OCI-LY3 (cell line): ENCODE measurements around the gene PRKAG3.
"Not testable (repeated sequence)": the region's sequence is repeated elsewhere in the genome, so short reads cannot be mapped to it uniquely, and the experiment has no call there.

Experiments used
- H2AFZ ChIP-seq: fragments of 200-600, 300-600 bp; shearing (Covaris generic); 2 replicates; pipeline ENCODE4 v1.6.0; 2014; ENCODE audit warnings: antibody characterized with exemption, low read depth, low read length
- H3K27ac ChIP-seq: fragments of 200-600, 300-600 bp; sonication (generic); 2 replicates; pipeline ENCODE4 v1.5.1; 2014; ENCODE audit warnings: mild to moderate bottlenecking, low read length, moderate library complexity, mixed read lengths
- H3K27me3 ChIP-seq: fragments of 200-600, 300-600 bp; sonication (generic); 2 replicates; pipeline ENCODE4 v1.6.1; 2014; ENCODE audit warnings: low read depth, low read length, mixed read lengths
- H3K36me3 ChIP-seq: fragments of 200-600, 300-600 bp; sonication (generic); replicated peaks from 2 replicates; pipeline ENCODE3; 2014; ENCODE audit warnings: low read depth, low read length, mixed read lengths
- H3K4me1 ChIP-seq: fragments of 300-600, 200-600 bp; sonication (generic); 2 replicates; pipeline ENCODE4 v1.6.1; 2014; ENCODE audit warnings: low read length, mixed read lengths
- H3K4me2 ChIP-seq: fragments of 200-600, 300-600 bp; sonication (generic); 2 replicates; pipeline ENCODE4 v1.6.1; 2014; ENCODE audit warnings: low read length, mixed read lengths
- H3K4me3 ChIP-seq: fragments of 300-600, 200-600 bp; sonication (generic); 2 replicates; pipeline ENCODE4 v1.5.1; 2014; ENCODE audit warnings: antibody characterized with exemption, mild to moderate bottlenecking, low read length, moderate library complexity
- H3K79me2 ChIP-seq: fragments of 300-600, 200-600 bp; shearing (Covaris generic); 2 replicates; pipeline ENCODE4 v1.6.1; 2014; ENCODE audit warnings: mild to moderate bottlenecking, low read length, mixed read lengths
- H3K9ac ChIP-seq: fragments of 300-600, 200-600 bp; shearing (Covaris generic); 2 replicates; pipeline ENCODE4 v1.6.0; 2014; ENCODE audit warnings: mild to moderate bottlenecking, low read length, moderate library complexity
- H3K9me3 ChIP-seq: fragments of 200-600, 300-600 bp; shearing (Covaris generic); 2 replicates; pipeline ENCODE4 v1.6.1; 2014; ENCODE audit warnings: low read length, mixed read lengths; ENCODE audit not compliant: insufficient read depth
- H4K20me1 ChIP-seq: fragments of 200-600, 300-600 bp; sonication (generic); 2 replicates; pipeline ENCODE4 v1.6.1; 2016; ENCODE audit warnings: low read length, mixed read lengths; ENCODE audit not compliant: insufficient read depth
- CTCF ChIP-seq: fragments of 200-600, 300-600 bp; sonication (generic); IDR thresholded peaks from 2 replicates; pipeline ENCODE4 v1.5.1; 2014; ENCODE audit warnings: antibody characterized with exemption, low read length, low read depth
- EZH2phosphoT487 ChIP-seq: fragments of 200-600 bp; shearing (Covaris generic); IDR thresholded peaks from 2 replicates; pipeline ENCODE4 v1.6.1; 2018; ENCODE audit warnings: antibody characterized with exemption, mixed run types, low read depth

The PRKAG3 gene

DNA sequence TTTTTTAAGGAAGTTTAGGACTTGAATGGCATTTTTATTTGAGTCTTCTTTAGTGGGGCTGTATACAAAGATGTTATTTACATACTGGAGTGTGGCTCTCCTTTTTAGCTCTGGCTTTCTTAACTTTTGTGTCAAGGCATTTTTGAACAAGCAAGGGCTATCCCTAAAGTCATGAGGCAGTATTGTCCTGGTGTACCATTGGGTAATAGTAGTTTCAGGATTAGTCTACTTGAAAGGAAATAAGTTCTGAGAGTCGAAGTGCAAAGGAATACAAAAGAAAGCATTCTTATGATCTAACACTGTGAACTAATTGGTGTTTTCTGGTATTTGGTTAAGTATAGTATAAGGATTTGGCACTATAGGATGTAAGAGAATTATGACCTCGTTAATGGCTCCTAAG, 51.6 kb downstream of the PRKAG3 start:
- no peak overlapping the region for H3K27ac ChIP-seq
- no peaks in the 10 kb centered on the region for H3K36me3 ChIP-seq
- no peaks in the 10 kb centered on the region for H3K4me1 ChIP-seq
- TF ChIP-seq EZH2phosphoT487: no peak
- no peak for TF ChIP-seq CTCF
- H4K20me1 ChIP-seq: no peaks in the 10 kb centered on the region
- no peaks in the 10 kb centered on the region for H3K9me3 ChIP-seq
- no peaks in the 10 kb centered on the region for H3K27me3 ChIP-seq
- no peak overlapping the region for H3K4me3 ChIP-seq
- H2AFZ ChIP-seq: no peak overlapping the region
- H3K4me2 ChIP-seq: no peak overlapping the region
- no peaks in the 10 kb centered on the region for H3K79me2 ChIP-seq
- no peak overlapping the region for H3K9ac ChIP-seq

DNA sequence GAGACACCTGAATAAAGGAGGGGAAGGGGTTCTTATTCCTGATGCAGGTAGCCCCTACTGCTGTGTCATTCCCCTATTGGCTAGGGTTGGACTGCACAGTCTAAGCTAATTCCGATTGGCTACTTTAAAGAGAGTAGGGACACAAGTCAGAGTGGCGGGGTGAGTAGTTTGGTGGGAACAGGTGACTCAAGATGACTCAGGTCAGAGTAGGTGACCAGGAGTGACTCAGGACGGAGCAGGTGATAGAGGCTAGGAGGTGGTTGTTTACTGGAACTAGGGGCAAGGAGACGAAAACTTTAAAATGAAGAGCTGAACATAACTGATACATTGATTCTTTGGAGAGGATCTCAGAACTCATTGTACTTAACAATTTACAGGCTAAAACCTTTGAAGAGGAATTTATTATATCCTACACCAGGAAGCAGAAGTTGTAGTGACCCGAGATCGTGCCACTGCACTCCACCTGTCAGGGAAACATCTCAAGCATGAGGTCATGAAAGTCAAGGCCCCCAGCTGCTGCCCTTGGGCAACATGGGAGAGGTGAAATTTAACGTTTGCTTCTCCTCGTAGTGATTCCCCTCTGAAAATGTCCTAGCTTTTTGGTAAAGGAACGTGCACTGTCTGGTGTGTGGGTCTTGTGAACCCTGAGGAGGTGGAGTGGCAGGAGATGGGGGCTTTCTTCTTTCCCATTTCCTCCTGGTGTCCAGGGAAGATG, 54.2 kb downstream of the PRKAG3 start:
- no peaks in the 10 kb centered on the region for H3K79me2 ChIP-seq
- TF ChIP-seq EZH2phosphoT487 (no peak), CTCF (no peak)
- H3K4me1 ChIP-seq: no peaks in the 10 kb centered on the region
- no peak overlapping the region for H2AFZ ChIP-seq
- H3K9ac ChIP-seq: no peak overlapping the region
- no peak overlapping the region for H3K4me2 ChIP-seq
- no peaks in the 10 kb centered on the region for H3K9me3 ChIP-seq
- H3K27me3 ChIP-seq: no peaks in the 10 kb centered on the region
- no peak overlapping the region for H3K27ac ChIP-seq
- no peaks in the 10 kb centered on the region for H3K36me3 ChIP-seq
- H4K20me1 ChIP-seq: no peaks in the 10 kb centered on the region
- H3K4me3 ChIP-seq: no peak overlapping the region

DNA sequence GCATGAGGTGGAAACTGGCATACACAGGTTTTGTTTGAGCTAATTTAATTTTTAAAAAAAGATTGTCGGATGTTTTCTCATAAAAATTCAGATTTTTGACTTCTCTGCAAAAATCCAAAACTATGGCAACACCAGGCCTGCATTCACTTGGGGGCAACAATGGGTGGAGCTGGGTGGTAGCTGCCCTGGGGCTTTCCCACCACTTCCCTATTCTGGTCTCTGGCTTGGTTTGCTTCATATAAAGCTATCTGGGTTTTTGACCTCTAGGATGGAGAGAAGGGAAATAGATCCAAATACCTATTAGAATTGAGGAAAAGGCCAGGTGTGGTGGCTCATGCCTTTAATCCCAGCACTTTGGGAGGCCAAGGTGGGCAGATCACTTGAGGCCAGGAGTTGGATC, 55.1 kb downstream of the PRKAG3 start:
- Histone ChIP-seq H3K79me2 (no peaks in the 10 kb centered on the region), H3K4me3 (no peak overlapping the region), H3K27me3 (no peaks in the 10 kb centered on the region), H3K36me3 (no peaks in the 10 kb centered on the region), H3K9me3 (no peaks in the 10 kb centered on the region), H3K27ac (no peak overlapping the region), H2AFZ (no peak overlapping the region), H4K20me1 (no peaks in the 10 kb centered on the region), H3K9ac (no peak overlapping the region), H3K4me2 (no peak overlapping the region), H3K4me1 (no peaks in the 10 kb centered on the region)
- TF ChIP-seq EZH2phosphoT487: no peak
- no peak for TF ChIP-seq CTCF

DNA sequence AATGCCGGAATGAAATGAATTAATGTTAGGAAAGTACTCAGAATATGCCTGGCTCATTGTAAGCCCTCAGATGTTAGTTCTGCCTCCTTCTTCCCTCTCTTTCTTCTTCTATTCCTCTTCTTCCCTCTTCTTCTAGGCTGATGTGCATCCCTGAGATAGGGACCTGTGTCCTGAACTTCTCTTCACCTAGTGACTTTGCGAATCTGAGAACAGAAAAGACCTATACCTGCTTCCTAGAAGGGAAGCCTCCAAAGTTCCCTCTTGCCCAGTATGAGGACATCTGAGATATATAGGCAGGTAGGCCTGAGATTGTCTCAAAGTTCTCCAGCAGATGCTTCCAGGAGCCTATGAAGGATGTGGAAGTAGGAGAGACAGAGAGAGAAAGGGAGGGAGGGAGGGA, 57.7 kb downstream of the PRKAG3 start:
- Histone ChIP-seq H3K4me1 (no peaks in the 10 kb centered on the region), H4K20me1 (no peaks in the 10 kb centered on the region), H2AFZ (no peak overlapping the region), H3K79me2 (no peaks in the 10 kb centered on the region), H3K27me3 (no peaks in the 10 kb centered on the region), H3K36me3 (no peaks in the 10 kb centered on the region), H3K4me3 (no peak overlapping the region), H3K9ac (no peak overlapping the region), H3K9me3 (no peaks in the 10 kb centered on the region), H3K27ac (no peak overlapping the region), H3K4me2 (no peak overlapping the region)
- TF ChIP-seq CTCF (no peak), EZH2phosphoT487 (no peak)

DNA sequence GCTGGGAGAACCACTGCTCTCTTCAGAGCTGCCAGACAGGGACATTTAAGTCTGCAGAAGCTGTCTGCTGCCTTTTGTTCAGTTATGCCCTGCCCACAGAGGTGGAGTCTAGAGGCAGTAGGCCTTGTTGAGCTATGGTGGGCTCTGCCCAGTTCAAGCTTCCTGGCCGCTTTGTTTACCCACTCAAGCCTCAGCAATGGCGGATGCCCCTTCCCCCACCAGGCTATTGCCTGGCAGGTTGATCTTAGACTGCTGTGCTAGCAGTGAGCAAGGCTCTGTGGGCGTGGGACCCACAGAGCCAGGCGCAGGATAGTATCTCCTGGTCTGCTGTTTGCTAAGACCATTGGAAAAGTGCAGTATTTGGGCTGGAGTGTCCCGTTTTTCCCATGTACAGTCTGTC, 58.8 kb downstream of the PRKAG3 start:
- not testable (repeated sequence) for H3K36me3 ChIP-seq, H3K4me1 ChIP-seq, H2AFZ ChIP-seq, H4K20me1 ChIP-seq, H3K27ac ChIP-seq, H3K4me2 ChIP-seq, H3K79me2 ChIP-seq, H3K4me3 ChIP-seq, H3K9me3 ChIP-seq, H3K9ac ChIP-seq, H3K27me3 ChIP-seq
